Subcutaneous adipose tissue (tissue), 4 donors: ENCODE data around the gene HOXA10. TPM values are rescaled to one million over a fixed set of nuclear protein-coding genes. Genes with fewer than 3 reads are reported as not detected.

Experiments used
- total RNA-seq, 4 donors: library from RNA; depleted of rRNA; stranded (reverse); fragments of >200 nt; gene quantifications; one replicate each; pipeline ENCODE4 v1.1.0, GENCODE V29; 2016
- TF ChIP-seq, protein P1 (sequence below): fragments of 450-650 bp; IDR thresholded peaks from one replicate; pipeline ENCODE4 v1.5.1; 2016; ENCODE audit warnings: low read depth, mild to moderate bottlenecking, control low read depth, antibody characterized with exemption, moderate library complexity

HOXA10 gene
- total RNA-seq, 4 donors from 2014 or later = 17.3 to 22.6 (median 20.9) TPM

GRCh38 chr7:27191833-27192545 is 17.9 kb upstream of the HOXA10 start:
- TF ChIP-seq, protein P1, sequence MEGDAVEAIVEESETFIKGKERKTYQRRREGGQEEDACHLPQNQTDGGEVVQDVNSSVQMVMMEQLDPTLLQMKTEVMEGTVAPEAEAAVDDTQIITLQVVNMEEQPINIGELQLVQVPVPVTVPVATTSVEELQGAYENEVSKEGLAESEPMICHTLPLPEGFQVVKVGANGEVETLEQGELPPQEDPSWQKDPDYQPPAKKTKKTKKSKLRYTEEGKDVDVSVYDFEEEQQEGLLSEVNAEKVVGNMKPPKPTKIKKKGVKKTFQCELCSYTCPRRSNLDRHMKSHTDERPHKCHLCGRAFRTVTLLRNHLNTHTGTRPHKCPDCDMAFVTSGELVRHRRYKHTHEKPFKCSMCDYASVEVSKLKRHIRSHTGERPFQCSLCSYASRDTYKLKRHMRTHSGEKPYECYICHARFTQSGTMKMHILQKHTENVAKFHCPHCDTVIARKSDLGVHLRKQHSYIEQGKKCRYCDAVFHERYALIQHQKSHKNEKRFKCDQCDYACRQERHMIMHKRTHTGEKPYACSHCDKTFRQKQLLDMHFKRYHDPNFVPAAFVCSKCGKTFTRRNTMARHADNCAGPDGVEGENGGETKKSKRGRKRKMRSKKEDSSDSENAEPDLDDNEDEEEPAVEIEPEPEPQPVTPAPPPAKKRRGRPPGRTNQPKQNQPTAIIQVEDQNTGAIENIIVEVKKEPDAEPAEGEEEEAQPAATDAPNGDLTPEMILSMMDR = no peak

DNA sequence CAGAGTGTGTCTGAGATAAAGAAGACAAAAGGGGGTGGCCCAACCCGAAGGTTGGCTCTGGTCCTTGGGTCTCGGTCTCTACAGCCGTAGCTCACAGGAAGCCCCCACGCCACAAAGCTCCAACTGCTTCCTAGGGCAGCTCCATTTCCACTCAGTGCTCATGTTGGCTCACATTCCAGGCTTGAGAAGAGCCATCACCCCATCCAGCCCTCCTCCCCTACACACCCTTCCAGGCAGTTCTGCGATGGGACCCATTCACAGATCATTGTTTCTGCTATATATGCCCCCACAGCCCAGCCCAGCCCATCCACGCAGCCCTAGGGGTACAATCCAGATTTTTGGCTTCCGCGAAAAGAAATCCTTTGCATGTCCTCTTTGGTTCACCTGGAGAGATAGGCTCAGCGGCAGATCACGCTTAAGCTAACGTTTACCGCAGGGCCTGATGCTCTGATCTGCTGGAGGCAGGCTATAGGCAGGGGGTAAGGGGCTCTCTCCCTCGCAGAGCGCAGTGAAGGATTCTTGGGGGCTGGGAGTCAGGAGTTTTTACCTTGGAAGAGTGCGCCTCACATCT is 17.1 kb upstream of the HOXA10 start:
- TF ChIP-seq, protein P1 = no peak

GRCh38 chr7:27189997-27190748 is 16.1 kb upstream of the HOXA10 start:
- TF ChIP-seq, protein P1 = no peak

DNA sequence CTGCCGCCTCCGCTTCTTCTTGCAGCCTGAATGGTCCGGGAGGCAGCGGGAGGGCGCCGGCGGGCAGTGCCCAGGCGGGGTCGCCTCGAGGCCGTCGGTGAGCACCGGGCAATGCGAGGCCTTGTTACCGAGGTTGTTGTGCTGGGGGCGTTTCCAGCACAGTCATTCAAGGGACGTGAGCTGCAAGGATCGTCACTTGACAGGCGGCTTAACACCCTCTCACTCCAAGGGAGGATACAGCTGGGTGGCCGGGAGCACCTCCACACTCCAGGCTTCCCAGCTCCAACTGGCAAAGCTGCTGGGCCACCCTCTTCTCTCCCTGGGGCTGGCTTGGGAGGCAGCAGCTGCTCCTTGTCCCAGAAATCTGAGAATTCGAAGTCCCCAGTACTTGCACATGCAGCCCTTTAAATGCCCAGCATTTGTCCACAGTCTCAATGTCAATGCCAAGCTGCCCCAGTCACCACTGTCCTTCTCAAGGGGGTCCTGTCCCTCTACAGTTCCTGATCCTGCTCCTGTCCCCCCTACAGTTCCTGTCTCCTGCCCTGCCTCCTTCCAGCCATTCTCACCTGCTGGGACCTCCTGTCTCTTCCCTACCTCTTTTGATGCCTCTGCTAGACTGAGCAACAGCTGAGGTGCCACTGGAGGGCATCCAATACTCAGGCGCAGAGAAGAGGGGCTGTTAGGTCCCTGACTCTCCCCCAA is 15.3 kb upstream of the HOXA10 start:
- TF ChIP-seq, protein P1 = no peak

DNA sequence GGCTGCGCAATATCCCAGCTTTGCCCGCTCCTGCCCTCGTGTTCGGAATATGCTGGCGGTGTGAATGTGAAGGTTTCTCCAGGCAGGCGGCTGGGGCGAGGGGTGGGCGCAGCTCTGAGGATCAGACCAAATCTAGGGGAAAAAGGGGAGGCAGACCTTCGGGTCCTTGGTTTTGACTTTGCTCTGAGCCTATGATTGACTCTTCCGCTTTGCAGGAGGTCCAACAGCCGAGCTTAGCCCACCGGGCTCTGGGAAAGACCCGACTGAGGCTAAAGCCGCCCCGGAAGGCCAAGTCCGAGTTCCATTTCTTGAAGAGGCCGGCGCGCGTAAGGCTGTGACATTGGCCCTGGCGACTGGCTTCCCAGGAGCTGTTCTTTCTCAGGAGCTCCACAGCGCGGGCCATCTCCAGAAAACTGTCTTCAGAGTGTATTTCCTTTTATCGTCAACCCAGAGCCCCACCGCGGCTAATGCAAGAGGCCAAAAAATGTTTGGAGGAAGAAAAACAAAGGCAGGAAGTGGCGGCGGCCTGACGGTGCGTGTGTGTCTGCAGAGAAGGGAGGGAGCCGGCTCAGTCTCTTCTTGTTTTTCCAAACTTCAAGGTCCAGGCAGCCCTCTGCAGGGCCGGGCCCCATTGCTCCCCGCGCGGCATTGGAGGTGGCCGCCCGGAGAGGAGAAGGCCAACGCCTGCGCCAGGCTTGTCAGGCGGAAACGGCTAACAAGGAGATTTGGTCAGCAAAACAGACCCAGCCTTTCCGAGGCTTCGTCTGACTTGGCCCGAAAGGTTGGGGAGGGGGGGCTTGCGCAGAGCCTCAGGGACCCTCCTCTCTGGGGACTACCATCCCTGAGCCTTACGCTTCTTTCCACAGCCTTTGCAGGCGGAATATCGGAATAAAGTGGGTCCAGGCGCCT is 14.5 kb upstream of the HOXA10 start:
- TF ChIP-seq, protein P1 = no peak

GRCh38 chr7:27187475-27188385 is 13.6 kb upstream of the HOXA10 start:
- TF ChIP-seq, protein P1 = no peak
